HFFc6 (cell line): Measurements from ENCODE around the gene CAMKV. TPM values are rescaled to one million over a fixed set of nuclear protein-coding genes. Genes with fewer than 3 reads are reported as not detected.

Experiments
- DNase-seq: peaks from one replicate; pipeline ENCODE4 v3.0.0-alpha.2; 2018
- H3K27ac Mint-ChIP-seq: 2 replicates; pipeline ENCODE4 v1.8.0; 2020; ENCODE audit warnings: mild to moderate bottlenecking, mixed read lengths
- H3K27me3 Mint-ChIP-seq: 2 replicates; pipeline ENCODE4 v1.8.0; 2021; ENCODE audit warnings: mild to moderate bottlenecking, moderate library complexity, mixed read lengths; ENCODE audit not compliant: insufficient read depth
- H3K36me3 Mint-ChIP-seq: 2 replicates; pipeline ENCODE4 v1.8.0; 2021; ENCODE audit warnings: low read depth, mixed read lengths
- H3K4me1 Mint-ChIP-seq: 2 replicates; pipeline ENCODE4 v1.8.0; 2020; ENCODE audit warnings: low read depth, mixed read lengths
- H3K4me3 Mint-ChIP-seq: 2 replicates; pipeline ENCODE4 v1.8.0; 2020; ENCODE audit warnings: mild to moderate bottlenecking, moderate library complexity, mixed read lengths
- H3K9me3 Mint-ChIP-seq: 2 replicates; pipeline ENCODE4 v1.8.0; 2020; ENCODE audit warnings: mild to moderate bottlenecking, mixed read lengths
- CTCF ChIP-seq: fragments of 200-600 bp; sonication (generic); IDR thresholded peaks from 2 replicates; pipeline ENCODE4 v1.5.0; 2021; ENCODE audit warnings: antibody characterized with exemption, mild to moderate bottlenecking
- total RNA-seq, 6 experiments: library from RNA; stranded (reverse); fragmentation: NEBNext Ultra II Directional; extraction: Animal tissue kit (Norgen Biotek cat#: 25700); gene quantifications; 2 replicates in 1 of 6; 3 replicates in 5 of 6; pipeline ENCODE4 v1.2.3, GENCODE V29; 2021

Gene CAMKV
- total RNA-seq, 6 experiments from 2014 or later: not detected

DNA sequence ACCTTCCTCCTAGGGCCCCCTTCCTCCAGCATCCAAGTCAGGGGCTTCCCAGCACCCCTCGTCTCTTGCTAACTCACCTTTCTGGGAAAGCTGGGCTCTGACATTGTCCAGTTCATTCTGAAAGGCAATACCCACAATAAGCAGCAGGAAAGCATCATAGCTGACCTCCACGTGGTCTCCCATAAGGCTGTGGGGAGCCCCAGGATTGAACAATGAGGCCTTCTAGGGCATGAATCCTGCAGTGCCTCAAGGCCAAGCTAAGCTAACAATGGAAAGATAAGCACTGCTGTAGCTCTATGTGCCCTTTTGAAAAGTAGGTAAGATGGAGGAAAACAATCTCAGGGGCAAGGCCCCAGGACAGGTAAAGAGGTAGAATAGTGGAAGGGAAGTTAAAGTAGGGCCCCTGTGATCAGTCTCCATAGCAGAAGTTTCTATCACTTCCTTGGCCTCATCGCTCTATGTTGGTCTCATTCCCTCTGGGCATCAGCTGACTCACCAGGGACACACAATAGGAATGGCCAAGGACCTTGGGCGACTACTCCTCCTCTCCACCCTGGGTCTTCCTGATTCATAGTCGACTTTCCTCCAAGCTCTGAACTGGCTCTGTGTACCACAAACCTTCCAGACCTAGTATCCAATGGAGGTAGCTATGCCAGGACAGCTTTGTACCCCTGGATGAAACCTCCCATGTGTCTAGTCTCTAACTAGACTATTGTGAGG lies 25.1 kb downstream of the CAMKV start:
- no peak for TF ChIP-seq CTCF
- H3K36me3 Mint-ChIP-seq: no peaks in the 10 kb centered on the region
- no peaks in the 10 kb centered on the region; the same call in 1 of the 2 replicates for H3K27me3 Mint-ChIP-seq
- no peak for DNase-seq
- peak overlapping the region; percentile 42; the same call in 1 of the 2 replicates for H3K27ac Mint-ChIP-seq
- H3K4me3 Mint-ChIP-seq: no peak overlapping the region
- no peaks in the 10 kb centered on the region for H3K9me3 Mint-ChIP-seq
- peaks cover 17% of the 10 kb centered on the region for H3K4me1 Mint-ChIP-seq

- DNase-seq: no peak
- H3K36me3 Mint-ChIP-seq: no peaks in the 10 kb centered on the region
- H3K9me3 Mint-ChIP-seq: no peaks in the 10 kb centered on the region
- H3K4me1 Mint-ChIP-seq: peaks cover 25% of the 10 kb centered on the region
- TF ChIP-seq CTCF: no peak
- no peak overlapping the region for H3K27ac Mint-ChIP-seq
- no peak overlapping the region for H3K4me3 Mint-ChIP-seq
- H3K27me3 Mint-ChIP-seq: no peaks in the 10 kb centered on the region; the same call in 1 of the 2 replicates
Measured at GRCh38 chr3:49842843-49843517, 26.7 kb downstream of the CAMKV start.

- no peak for DNase-seq
- Mint-ChIP-seq H3K36me3 (no peaks in the 10 kb centered on the region), H3K4me1 (peaks cover 25% of the 10 kb centered on the region), H3K4me3 (no peak overlapping the region), H3K9me3 (no peaks in the 10 kb centered on the region), H3K27me3 (no peaks in the 10 kb centered on the region; the same call in 1 of the 2 replicates), H3K27ac (no peak overlapping the region)
- no peak for TF ChIP-seq CTCF
Measured at GRCh38 chr3:49841806-49842205, 27.9 kb downstream of the CAMKV start.

DNA sequence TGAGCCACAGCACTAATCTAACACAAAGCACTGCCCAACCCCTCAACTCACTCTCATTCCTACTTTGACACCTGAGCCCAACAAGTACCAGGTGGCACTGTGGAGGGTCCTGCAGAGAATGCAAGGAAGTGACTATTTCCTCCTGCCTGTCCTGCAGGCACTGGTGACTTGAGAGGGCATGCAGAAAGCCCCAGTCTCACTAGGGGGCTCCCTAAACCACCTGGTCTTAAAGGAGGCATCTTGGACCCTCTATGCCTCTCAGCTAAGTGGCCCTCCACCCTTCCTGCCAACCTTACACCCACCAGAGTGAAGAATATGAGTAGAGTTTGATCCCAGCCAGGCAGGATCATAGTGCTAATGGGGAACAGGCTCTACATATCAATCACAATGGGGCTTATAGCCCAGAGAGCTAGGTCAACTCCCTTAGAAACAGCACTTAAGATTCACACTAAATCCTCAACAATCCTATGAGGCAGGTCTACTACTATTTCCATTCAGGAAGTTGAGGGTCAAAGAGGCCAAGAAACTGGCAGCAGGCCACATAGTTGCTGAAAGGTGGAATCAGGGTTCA lies 28.5 kb downstream of the CAMKV start:
- Mint-ChIP-seq H3K9me3 (no peaks in the 10 kb centered on the region), H3K27ac (no peak overlapping the region), H3K27me3 (no peaks in the 10 kb centered on the region; the same call in 1 of the 2 replicates), H3K4me3 (no peak overlapping the region), H3K36me3 (no peaks in the 10 kb centered on the region), H3K4me1 (peaks cover 25% of the 10 kb centered on the region)
- peak; percentile 8 for DNase-seq
- TF ChIP-seq CTCF: peak; percentile 58

- Mint-ChIP-seq H3K36me3 (no peaks in the 10 kb centered on the region), H3K9me3 (no peaks in the 10 kb centered on the region), H3K4me1 (peaks cover 25% of the 10 kb centered on the region), H3K27me3 (no peaks in the 10 kb centered on the region; the same call in 1 of the 2 replicates), H3K4me3 (no peak overlapping the region), H3K27ac (no peak overlapping the region)
- no peak for TF ChIP-seq CTCF
- no peak for DNase-seq
Measured at GRCh38 chr3:49840388-49840787, 29.3 kb downstream of the CAMKV start.
